ENCODE results near the gene P2RX3.

P2RX3 gene

GRCh38 chr11:57376095-57377090, 38.2 kb downstream of the P2RX3 start:
- DNase-seq, result no peak

DNA sequence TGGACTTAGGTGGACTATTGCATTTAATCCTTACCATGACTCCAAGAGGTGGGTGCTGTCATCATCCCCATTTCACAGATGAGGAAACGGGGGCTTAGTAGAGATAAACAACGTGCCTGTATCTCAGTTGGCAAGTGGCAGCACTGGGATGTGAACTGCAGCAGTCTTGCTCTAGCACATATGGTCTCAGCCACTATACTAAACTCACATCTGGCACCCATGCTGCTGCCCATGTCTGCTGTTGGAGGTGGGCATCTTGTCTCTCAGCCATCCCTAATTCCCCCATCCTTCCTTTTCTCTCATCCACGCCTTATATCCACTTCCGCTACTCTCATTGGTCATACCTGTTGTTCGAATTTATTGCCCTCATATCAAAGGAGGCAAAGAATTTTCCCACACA, 39.0 kb downstream of the P2RX3 start:
- no peak for DNase-seq

GRCh38 chr11:57378186-57378585, 40.0 kb downstream of the P2RX3 start:
- no peak for DNase-seq

DNA sequence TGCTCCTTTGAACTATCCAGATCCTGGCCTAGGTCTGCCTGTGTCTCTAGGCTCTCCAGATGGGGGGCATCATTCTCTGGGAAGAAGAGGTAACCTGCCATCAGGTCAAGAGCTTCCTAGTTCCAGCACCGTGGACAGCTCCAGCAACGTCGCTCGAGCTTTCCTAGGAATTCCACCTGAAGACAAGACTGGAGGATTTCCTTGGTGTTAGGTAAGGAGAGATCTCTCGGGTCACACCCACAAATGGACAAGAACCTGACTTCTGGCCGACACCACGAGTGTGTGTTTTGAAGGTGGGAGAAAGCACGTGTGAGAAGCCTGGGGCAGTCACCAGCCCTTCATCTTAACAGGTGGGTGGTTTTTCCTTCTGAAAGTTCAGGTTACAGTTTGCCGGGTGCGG, 41.6 kb downstream of the P2RX3 start:
- DNase-seq, result no peak

DNA sequence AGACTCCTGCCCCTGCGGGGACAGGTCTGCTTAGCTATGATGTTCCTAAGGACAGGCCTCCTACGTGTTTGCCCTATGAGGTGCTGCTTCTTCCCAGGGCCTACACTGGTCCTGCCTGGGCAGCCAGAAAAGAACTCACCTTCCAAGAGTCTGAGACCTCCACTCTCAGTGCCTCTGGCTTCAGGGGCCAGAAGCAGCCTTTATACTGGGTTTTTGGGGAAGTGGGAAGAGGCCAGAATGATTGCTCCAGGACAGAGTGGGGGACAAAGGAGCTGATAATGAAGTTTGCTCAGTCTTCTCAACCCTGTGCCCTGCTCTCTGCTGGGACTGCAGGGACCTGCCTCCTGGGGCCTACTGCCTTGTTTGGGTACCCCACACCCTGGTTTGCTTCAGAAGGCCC, 42.8 kb downstream of the P2RX3 start, which contains the start of gene PRG3:
Gene PRG3, minus strand, starts transcription at position 176 of the 400 bp plus-strand sequence. CDS start 442 bp downstream, outside the sequence.
- DNase-seq, result no peak

- no peak for DNase-seq
These were observed 48.2 kb downstream of the P2RX3 start for GRCh38 chr11:57386178-57386940.

DNA sequence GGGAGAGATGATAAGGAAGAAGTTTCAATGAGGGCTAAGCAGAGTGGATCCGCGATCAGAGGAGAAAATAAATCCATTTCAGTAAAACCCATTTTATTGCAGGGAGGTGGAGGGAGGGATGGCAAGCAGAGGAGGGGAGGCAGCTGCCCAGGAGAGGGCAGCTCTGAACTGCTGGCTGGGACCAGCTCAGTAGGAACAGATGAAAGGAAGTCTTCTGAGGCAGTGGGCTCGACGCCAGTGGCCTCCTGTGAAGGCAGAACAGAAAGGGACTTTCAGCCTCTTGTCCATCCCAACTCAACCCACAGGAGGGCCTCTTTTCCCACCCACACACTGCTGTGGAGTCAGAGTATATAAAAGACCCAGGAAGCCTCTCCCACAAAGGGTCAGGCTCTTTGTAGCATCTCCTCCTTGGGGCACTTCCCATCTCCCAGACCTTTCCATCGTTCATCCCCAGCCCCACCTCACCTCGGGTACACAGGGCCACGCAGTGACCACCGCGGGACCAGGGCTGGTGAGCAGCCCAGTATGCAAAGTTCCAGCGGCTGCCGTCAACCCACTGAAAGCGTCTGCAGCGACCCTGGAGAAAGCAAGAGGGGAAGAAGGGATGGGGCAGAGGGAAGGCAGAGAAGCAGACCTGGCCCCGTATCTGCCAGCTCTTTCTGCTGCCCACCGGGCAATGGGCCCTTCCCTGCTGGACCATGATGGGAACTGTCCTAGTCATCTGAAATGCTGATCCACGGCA, 49.3 kb downstream of the P2RX3 start:
- no peak for DNase-seq

DNA sequence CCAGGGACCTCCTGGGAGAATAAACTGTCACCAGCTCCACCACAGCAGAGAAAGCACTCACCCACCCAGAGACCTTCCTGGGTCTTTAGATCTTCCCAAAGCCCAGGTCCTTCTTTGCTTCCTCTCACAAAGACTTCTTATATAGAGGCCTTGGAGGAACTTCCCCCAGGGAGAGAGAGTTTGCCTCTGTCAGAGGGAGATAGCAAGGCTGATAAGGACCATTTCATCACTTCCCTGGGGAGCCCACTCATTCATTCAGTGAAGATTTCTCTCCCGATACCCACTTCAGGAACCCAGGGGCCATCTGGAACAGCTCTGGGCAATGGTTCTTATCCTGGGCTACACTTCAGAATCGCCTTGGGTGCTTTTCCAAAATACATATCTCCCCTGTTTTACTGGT, 52.4 kb downstream of the P2RX3 start, which contains the start of gene PRG2:
Gene PRG2, minus strand, starts transcription at position 116 of the 400 bp plus-strand sequence. CDS start 706 bp downstream, outside the sequence.
- no peak for DNase-seq

DNA sequence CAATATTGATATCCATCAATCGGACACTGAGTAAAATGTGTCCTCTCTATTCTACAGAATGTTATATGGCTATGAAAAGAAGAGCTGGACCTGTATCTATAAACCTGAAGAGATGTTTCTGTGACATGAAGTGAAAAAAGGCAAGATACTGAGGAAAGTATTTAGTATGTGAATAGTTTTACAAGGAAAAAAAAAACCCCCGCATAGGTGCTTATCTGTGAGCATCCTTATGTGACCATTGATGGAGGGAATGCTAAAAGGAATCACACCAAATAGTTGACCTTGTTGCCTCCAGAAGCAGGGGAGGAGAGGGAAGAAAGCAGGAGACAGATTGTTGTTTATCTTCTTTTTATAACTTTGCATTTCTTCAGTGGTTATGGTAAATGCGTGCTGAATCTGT, 53.0 kb downstream of the P2RX3 start:
- no peak for DNase-seq

DNA sequence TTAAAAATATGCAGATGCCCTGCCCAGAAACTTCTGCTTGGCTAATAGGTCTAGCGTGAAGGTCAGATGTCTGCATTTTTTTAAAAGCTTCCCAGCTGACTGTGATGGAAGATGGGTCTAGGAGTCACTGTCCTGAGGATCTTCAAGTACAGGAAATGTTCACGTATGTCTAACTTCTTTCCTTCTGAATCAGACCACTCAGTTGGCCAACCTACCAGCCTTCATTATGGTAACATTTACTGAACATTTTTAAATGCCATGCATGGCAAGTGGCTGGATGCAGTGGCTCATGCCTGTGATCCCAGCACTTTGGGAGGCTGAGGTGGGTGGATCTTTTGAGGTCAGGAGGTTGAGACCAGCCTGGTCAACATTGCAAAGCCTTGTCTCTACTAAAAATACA, 53.4 kb downstream of the P2RX3 start:
- DNase-seq, result no peak

DNA sequence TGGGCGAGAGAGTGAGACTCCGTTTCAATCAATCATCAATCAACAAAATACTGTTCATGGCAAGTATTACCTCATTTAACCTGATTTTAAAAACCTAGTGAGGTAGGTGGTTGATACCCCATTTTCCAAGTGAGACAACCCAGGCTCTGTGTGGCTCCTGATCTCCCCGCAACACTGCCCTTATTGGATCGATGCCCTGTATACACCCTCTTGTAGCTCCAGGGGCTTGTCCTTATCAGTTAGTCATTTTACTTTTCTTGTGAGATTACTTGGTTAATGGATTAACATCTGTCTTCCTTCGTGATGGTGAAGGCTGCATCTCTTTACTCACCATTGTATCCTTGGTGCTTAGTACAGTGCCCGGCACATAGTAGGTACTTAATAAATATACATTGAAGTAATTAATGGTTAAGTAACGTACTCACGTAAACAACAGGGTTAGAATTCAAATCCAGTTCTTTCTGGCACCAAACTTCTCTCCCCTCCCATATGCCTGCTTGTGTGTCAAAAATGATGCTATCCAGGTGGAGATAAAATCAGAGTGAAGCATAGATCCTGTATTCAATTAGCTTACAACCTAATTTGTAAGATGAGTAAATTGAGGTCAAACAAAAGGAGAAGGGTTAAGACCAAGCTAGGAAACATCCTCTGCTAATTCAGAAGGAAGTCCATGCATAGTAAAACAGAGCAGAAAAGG, 54.1 kb downstream of the P2RX3 start:
- DNase-seq, result no peak

- DNase-seq, result no peak
These were observed 54.6 kb downstream of the P2RX3 start for GRCh38 chr11:57392763-57393105.

- DNase-seq, result no peak
These were observed 56.2 kb downstream of the P2RX3 start for GRCh38 chr11:57394203-57394965.

GRCh38 chr11:57395905-57396623, 57.9 kb downstream of the P2RX3 start:
- no peak for DNase-seq

GRCh38 chr11:57396744-57397143, 58.6 kb downstream of the P2RX3 start:
- no peak for DNase-seq

DNA sequence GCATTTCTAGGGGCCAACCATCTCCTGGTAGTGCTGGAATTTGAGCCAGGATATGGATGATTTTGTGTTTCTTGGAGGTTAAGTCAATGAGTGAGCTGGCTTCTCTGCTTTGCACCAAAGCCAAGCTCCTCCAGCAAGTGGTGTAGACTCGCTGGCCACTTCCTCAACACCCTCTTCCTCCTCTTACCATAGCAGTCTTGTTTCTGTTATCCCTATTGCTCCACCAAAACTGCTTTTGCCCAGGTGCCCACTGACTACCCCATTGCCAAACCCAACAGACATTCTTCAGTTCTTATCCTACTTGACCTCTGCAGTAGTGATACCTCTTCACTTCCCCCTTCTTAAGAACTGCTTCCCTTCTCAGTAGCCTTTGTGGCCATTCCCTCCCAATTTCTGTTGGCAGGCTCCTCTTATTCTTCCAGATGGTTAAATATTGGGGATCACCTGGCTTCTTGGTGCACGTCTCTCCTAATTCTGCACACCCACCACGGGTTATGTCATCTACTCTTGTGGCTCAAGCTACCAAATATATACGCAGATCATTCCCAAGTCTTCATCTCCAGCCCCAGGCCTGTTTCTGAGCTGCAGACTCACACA, 59.3 kb downstream of the P2RX3 start:
- no peak for DNase-seq

GRCh38 chr11:57399221-57399620, 61.1 kb downstream of the P2RX3 start:
- no peak for DNase-seq

- no peak for DNase-seq
These were observed 61.9 kb downstream of the P2RX3 start for GRCh38 chr11:57399972-57400578.

GRCh38 chr11:57402188-57403002, 64.2 kb downstream of the P2RX3 start:
- DNase-seq, result no peak

All from CD4-positive, alpha-beta T cell treated with Interferon gamma for 1 hour (primary cell).